Smooth muscle cell (in vitro differentiated cells): ENCODE measurements around the gene GNA12. TPM values are rescaled to one million over a fixed set of nuclear protein-coding genes. Genes with fewer than 3 reads are reported as not detected.

Experiments used
- DNase-seq: peaks from one replicate; lab custom pipeline; 2025; ENCODE audit not compliant: unreplicated experiment; lab: John Stamatoyannopoulos, UW
- H2AFZ ChIP-seq: fragments of 200-600 bp; sonication (generic); 2 replicates; pipeline ENCODE4 v1.6.0; 2016; ENCODE audit warnings: antibody characterized with exemption, low read depth, mild to moderate bottlenecking
- H3F3A ChIP-seq: fragments of 200-600 bp; sonication (generic); 2 replicates; pipeline ENCODE4 v1.6.0; 2017; ENCODE audit warnings: antibody characterized with exemption, low read depth
- H3K27ac ChIP-seq: fragments of 200-600 bp; sonication (generic); 2 replicates; pipeline ENCODE4 v1.5.1; 2016; ENCODE audit warnings: low read depth, mild to moderate bottlenecking
- H3K27me3 ChIP-seq: fragments of 200-600 bp; sonication (generic); 2 replicates; pipeline ENCODE4 v1.6.1; 2016; ENCODE audit warnings: low read depth, mild to moderate bottlenecking
- H3K36me3 ChIP-seq: fragments of 200-600 bp; sonication (generic); 2 replicates; pipeline ENCODE4 v1.5.1; 2016; ENCODE audit warnings: low read depth
- H3K4me1 ChIP-seq: fragments of 200-600 bp; sonication (generic); 2 replicates; pipeline ENCODE4 v1.5.1; 2016; ENCODE audit warnings: low read depth
- H3K4me2 ChIP-seq: fragments of 200-600 bp; sonication (generic); 2 replicates; pipeline ENCODE4 v1.6.0; 2016; ENCODE audit warnings: mild to moderate bottlenecking
- H3K4me3 ChIP-seq: fragments of 200-600 bp; sonication (generic); 2 replicates; pipeline ENCODE4 v1.5.1; 2016; ENCODE audit warnings: mild to moderate bottlenecking
- H3K79me2 ChIP-seq: fragments of 200-600 bp; sonication (generic); 2 replicates; pipeline ENCODE4 v1.6.0; 2016; ENCODE audit warnings: low read depth, mild to moderate bottlenecking
- H3K9ac ChIP-seq: fragments of 200-600 bp; sonication (generic); 2 replicates; pipeline ENCODE4 v1.6.0; 2016; ENCODE audit warnings: low read depth
- H3K9me3 ChIP-seq: fragments of 200-600 bp; sonication (generic); replicated peaks from 2 replicates; pipeline ENCODE4 v1.5.1; 2016; ENCODE audit warnings: low read depth
- H4K20me1 ChIP-seq: fragments of 200-600 bp; sonication (generic); 2 replicates; pipeline ENCODE4 v1.6.0; 2016; ENCODE audit warnings: low read depth
- CTCF ChIP-seq: fragments of 200-600 bp; sonication (generic); IDR thresholded peaks from 2 replicates; pipeline ENCODE4 v1.5.1; 2017; ENCODE audit warnings: borderline replicate concordance, mild to moderate bottlenecking, antibody characterized with exemption; ENCODE audit not compliant: insufficient read depth, poor library complexity, severe bottlenecking
- WGBS: methylation state at CpG from one replicate; pipeline ENCODE4 v1.1.7; 2016; ENCODE audit warnings: low lambda C conversion rate; 5-methylcytosine and 5-hydroxymethylcytosine counted together
- polyA plus RNA-seq: library from polyadenylated mRNA; unstranded; fragments of >200 nt; fragmentation: Nextera tagmentation; extraction: Ambion mirVana; gene quantifications from 2 replicates; pipeline ENCODE4 v1.2.1, GENCODE V29; 2016
- total RNA-seq: library from RNA; depleted of rRNA; stranded (reverse); fragments of >200 nt; gene quantifications from 2 replicates; pipeline ENCODE4 v1.2.3, GENCODE V29; 2014

Gene GNA12
- total and polyA plus RNA-seq, 2 experiments from 2014 or later: 20.3 to 34.7 TPM

- H3F3A ChIP-seq: peaks cover 9% of the 10 kb centered on the region
- H3K4me3 ChIP-seq: no peak overlapping the region
- H3K27me3 ChIP-seq: no peaks in the 10 kb centered on the region
- H3K9me3 ChIP-seq: no peaks in the 10 kb centered on the region
- peaks cover 67% of the 10 kb centered on the region for H4K20me1 ChIP-seq
- no peak overlapping the region for H3K9ac ChIP-seq
- WGBS: 98% methylated on average over 4 of the region's 4 CpGs
- H3K36me3 ChIP-seq: peaks cover 1% of the 10 kb centered on the region
- peaks cover 35% of the 10 kb centered on the region for H3K4me1 ChIP-seq
- DNase-seq: no peak
- H3K4me2 ChIP-seq: no peak overlapping the region
- no peak overlapping the region for H2AFZ ChIP-seq
- TF ChIP-seq CTCF: no peak
- H3K27ac ChIP-seq: no peak overlapping the region
- peaks cover 75% of the 10 kb centered on the region for H3K79me2 ChIP-seq
Observed at GRCh38 chr7:2799253-2799652, 44.9 kb downstream of the GNA12 start.

DNA sequence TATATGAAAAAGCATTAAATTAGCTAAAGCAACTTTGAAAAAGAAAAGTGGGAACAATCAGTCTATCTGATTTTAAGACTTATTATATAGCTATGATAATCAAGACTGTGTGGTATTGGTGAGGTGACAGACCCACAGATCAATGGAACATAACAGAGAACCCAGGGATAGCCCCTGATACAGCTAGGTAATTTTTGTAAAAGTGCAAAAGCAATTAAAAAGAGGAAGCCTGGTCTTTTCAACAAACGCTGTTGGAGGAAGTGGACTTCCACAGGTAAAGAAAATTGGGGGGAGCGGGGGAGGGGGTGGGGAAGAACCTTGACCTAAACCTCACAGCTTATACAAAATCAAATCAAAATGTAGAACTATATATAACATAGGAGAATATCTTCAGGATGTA is 45.4 kb downstream of the GNA12 start:
- H3K4me1 ChIP-seq: peaks cover 29% of the 10 kb centered on the region
- H3K4me2 ChIP-seq: no peak overlapping the region
- peaks cover 6% of the 10 kb centered on the region for H3K36me3 ChIP-seq
- DNase-seq: no peak
- H3K79me2 ChIP-seq: peaks cover 70% of the 10 kb centered on the region
- no peaks in the 10 kb centered on the region for H3K27me3 ChIP-seq
- H3K9ac ChIP-seq: no peak overlapping the region
- H2AFZ ChIP-seq: no peak overlapping the region
- no peak overlapping the region for H3K27ac ChIP-seq
- 95% methylated on average over 2 of the region's 2 CpGs for WGBS
- no peaks in the 10 kb centered on the region for H3K9me3 ChIP-seq
- H3F3A ChIP-seq: peaks cover 9% of the 10 kb centered on the region
- TF ChIP-seq CTCF: no peak
- no peak overlapping the region for H3K4me3 ChIP-seq
- peaks cover 67% of the 10 kb centered on the region for H4K20me1 ChIP-seq

GRCh38 chr7:2796358-2797352 is 47.5 kb downstream of the GNA12 start:
- H3K27me3 ChIP-seq: no peaks in the 10 kb centered on the region
- no peak for TF ChIP-seq CTCF
- H2AFZ ChIP-seq: no peak overlapping the region
- peaks cover 66% of the 10 kb centered on the region for H3K79me2 ChIP-seq
- H3F3A ChIP-seq: peaks cover 11% of the 10 kb centered on the region
- peaks cover 6% of the 10 kb centered on the region for H3K36me3 ChIP-seq
- H3K9ac ChIP-seq: no peak overlapping the region
- no peak overlapping the region for H3K4me3 ChIP-seq
- peaks cover 9% of the 10 kb centered on the region for H3K4me1 ChIP-seq
- no peak for DNase-seq
- H4K20me1 ChIP-seq: peaks cover 66% of the 10 kb centered on the region
- H3K27ac ChIP-seq: peak overlapping the region; percentile 57
- 76% methylated on average over 20 of the region's 20 CpGs for WGBS
- H3K4me2 ChIP-seq: no peak overlapping the region
- H3K9me3 ChIP-seq: no peaks in the 10 kb centered on the region

GRCh38 chr7:2795906-2796305 is 48.2 kb downstream of the GNA12 start:
- Histone ChIP-seq H3K4me1 (peaks cover 2% of the 10 kb centered on the region), H2AFZ (no peak overlapping the region), H3K4me2 (no peak overlapping the region), H3K9ac (no peak overlapping the region), H3K79me2 (peaks cover 58% of the 10 kb centered on the region), H3K4me3 (no peak overlapping the region), H4K20me1 (peaks cover 66% of the 10 kb centered on the region), H3K9me3 (no peaks in the 10 kb centered on the region), H3K27ac (peak overlapping the region; percentile 57), H3K27me3 (no peaks in the 10 kb centered on the region), H3F3A (peaks cover 4% of the 10 kb centered on the region), H3K36me3 (peaks cover 6% of the 10 kb centered on the region)
- no peak for DNase-seq
- TF ChIP-seq CTCF: no peak
- WGBS: 90% methylated on average over 9 of the region's 9 CpGs
